Measurements from ENCODE around the gene TRIL.

The TRIL gene

GRCh38 chr7:28988810-28989209 lies 30.7 kb upstream of the TRIL start:
- CTCF ChIA-PET, result no interaction called here

GRCh38 chr7:28988091-28988490 lies 30.0 kb upstream of the TRIL start:
- H3K27me3 Mint-ChIP-seq, result peaks cover 5% of the 10 kb centered on the region
- no peak overlapping the region for H3K27ac Mint-ChIP-seq
- H3K4me3 Mint-ChIP-seq, result no peak overlapping the region
- no peaks in the 10 kb centered on the region for H3K36me3 Mint-ChIP-seq
- no peaks in the 10 kb centered on the region for H3K9me3 Mint-ChIP-seq
- no peaks in the 10 kb centered on the region for H3K4me1 Mint-ChIP-seq
- no peak for DNase-seq
- CTCF ChIA-PET, result no interaction called here

More at GRCh38 chr7:28988810-28989209, 30.7 kb upstream of the TRIL start:
- Mint-ChIP-seq H3K27me3 (peaks cover 5% of the 10 kb centered on the region), H3K27ac (no peak overlapping the region), H3K4me3 (no peak overlapping the region), H3K4me1 (no peaks in the 10 kb centered on the region), H3K9me3 (no peaks in the 10 kb centered on the region), H3K36me3 (no peaks in the 10 kb centered on the region)
- DNase-seq, result no peak

GRCh38 chr7:28986765-28987110 lies 28.6 kb upstream of the TRIL start:
- no peaks in the 10 kb centered on the region for H3K9me3 Mint-ChIP-seq
- H3K36me3 Mint-ChIP-seq, result no peaks in the 10 kb centered on the region
- H3K4me3 Mint-ChIP-seq, result no peak overlapping the region
- CTCF ChIA-PET, result no interaction called here
- DNase-seq, result no peak
- no peaks in the 10 kb centered on the region for H3K4me1 Mint-ChIP-seq
- H3K27ac Mint-ChIP-seq, result no peak overlapping the region
- peaks cover 5% of the 10 kb centered on the region for H3K27me3 Mint-ChIP-seq

- Mint-ChIP-seq H3K4me3 (no peak overlapping the region), H3K9me3 (no peaks in the 10 kb centered on the region), H3K4me1 (no peaks in the 10 kb centered on the region), H3K36me3 (no peaks in the 10 kb centered on the region), H3K27me3 (peaks cover 5% of the 10 kb centered on the region), H3K27ac (no peak overlapping the region)
- no peak for DNase-seq
- CTCF ChIA-PET, result no interaction called here
Measured at GRCh38 chr7:28986028-28986764, 28.1 kb upstream of the TRIL start.

- Mint-ChIP-seq H3K4me3 (no peak overlapping the region), H3K36me3 (no peaks in the 10 kb centered on the region), H3K9me3 (no peaks in the 10 kb centered on the region), H3K4me1 (no peaks in the 10 kb centered on the region), H3K27me3 (peaks cover 5% of the 10 kb centered on the region), H3K27ac (no peak overlapping the region)
- CTCF ChIA-PET, result no interaction called here
- DNase-seq, result no peak
Measured at GRCh38 chr7:28984631-28985030, 26.5 kb upstream of the TRIL start.

GRCh38 chr7:28984217-28984616 lies 26.1 kb upstream of the TRIL start:
- H3K36me3 Mint-ChIP-seq, result no peaks in the 10 kb centered on the region
- DNase-seq, result no peak
- H3K27ac Mint-ChIP-seq, result no peak overlapping the region
- H3K27me3 Mint-ChIP-seq, result peaks cover 5% of the 10 kb centered on the region
- CTCF ChIA-PET, result no interaction called here
- H3K9me3 Mint-ChIP-seq, result no peaks in the 10 kb centered on the region
- H3K4me3 Mint-ChIP-seq, result no peak overlapping the region
- no peaks in the 10 kb centered on the region for H3K4me1 Mint-ChIP-seq

GRCh38 chr7:28983396-28984190 lies 25.5 kb upstream of the TRIL start:
- no peak overlapping the region for H3K27ac Mint-ChIP-seq

GRCh38 chr7:28981161-28981465 lies 23.0 kb upstream of the TRIL start:
- no peak for DNase-seq
- CTCF ChIA-PET, result no interaction called here
- Mint-ChIP-seq H3K27me3 (no peaks in the 10 kb centered on the region), H3K27ac (no peak overlapping the region), H3K4me1 (no peaks in the 10 kb centered on the region), H3K36me3 (no peaks in the 10 kb centered on the region), H3K9me3 (no peaks in the 10 kb centered on the region), H3K4me3 (no peak overlapping the region)

More at GRCh38 chr7:28983396-28984190, 25.5 kb upstream of the TRIL start:
- CTCF ChIA-PET, result no interaction called here
- Mint-ChIP-seq H3K9me3 (no peaks in the 10 kb centered on the region), H3K4me1 (no peaks in the 10 kb centered on the region), H3K27me3 (peaks cover 5% of the 10 kb centered on the region), H3K36me3 (no peaks in the 10 kb centered on the region), H3K4me3 (no peak overlapping the region)
- DNase-seq, result no peak

GRCh38 chr7:28980451-28981160 lies 22.5 kb upstream of the TRIL start:
- Mint-ChIP-seq H3K9me3 (no peaks in the 10 kb centered on the region), H3K4me3 (no peak overlapping the region), H3K36me3 (no peaks in the 10 kb centered on the region), H3K27me3 (no peaks in the 10 kb centered on the region), H3K4me1 (no peaks in the 10 kb centered on the region), H3K27ac (no peak overlapping the region)
- DNase-seq, result no peak
- CTCF ChIA-PET, result no interaction called here

- H3K36me3 Mint-ChIP-seq, result no peaks in the 10 kb centered on the region
- no peak for DNase-seq
- CTCF ChIA-PET, result no interaction called here
- no peak overlapping the region for H3K4me3 Mint-ChIP-seq
- no peak overlapping the region for H3K27ac Mint-ChIP-seq
- H3K9me3 Mint-ChIP-seq, result no peaks in the 10 kb centered on the region
- H3K27me3 Mint-ChIP-seq, result no peaks in the 10 kb centered on the region
- no peaks in the 10 kb centered on the region for H3K4me1 Mint-ChIP-seq
Measured at GRCh38 chr7:28979776-28980175, 21.6 kb upstream of the TRIL start.

GRCh38 chr7:28977881-28978280 lies 19.8 kb upstream of the TRIL start:
- H3K9me3 Mint-ChIP-seq, result peaks cover 10% of the 10 kb centered on the region
- H3K27me3 Mint-ChIP-seq, result no peaks in the 10 kb centered on the region
- CTCF ChIA-PET, result no interaction called here
- no peak for DNase-seq
- H3K27ac Mint-ChIP-seq, result no peak overlapping the region
- no peaks in the 10 kb centered on the region for H3K36me3 Mint-ChIP-seq
- no peaks in the 10 kb centered on the region for H3K4me1 Mint-ChIP-seq
- no peak overlapping the region for H3K4me3 Mint-ChIP-seq

GRCh38 chr7:28976022-28976421 lies 17.9 kb upstream of the TRIL start:
- CTCF ChIA-PET, result no interaction called here
- Mint-ChIP-seq H3K4me3 (no peak overlapping the region), H3K36me3 (no peaks in the 10 kb centered on the region), H3K4me1 (no peaks in the 10 kb centered on the region), H3K9me3 (peaks cover 17% of the 10 kb centered on the region), H3K27me3 (no peaks in the 10 kb centered on the region), H3K27ac (no peak overlapping the region)
- DNase-seq, result no peak

- Mint-ChIP-seq H3K27ac (no peak overlapping the region), H3K27me3 (no peaks in the 10 kb centered on the region), H3K4me3 (no peak overlapping the region), H3K4me1 (no peaks in the 10 kb centered on the region), H3K9me3 (peaks cover 17% of the 10 kb centered on the region), H3K36me3 (no peaks in the 10 kb centered on the region)
- no peak for DNase-seq
- CTCF ChIA-PET, result no interaction called here
Measured at GRCh38 chr7:28973591-28973990, 15.5 kb upstream of the TRIL start.

- no peak for DNase-seq
- Mint-ChIP-seq H3K4me1 (no peaks in the 10 kb centered on the region), H3K27ac (no peak overlapping the region), H3K27me3 (peaks cover 24% of the 10 kb centered on the region), H3K4me3 (no peak overlapping the region), H3K36me3 (no peaks in the 10 kb centered on the region), H3K9me3 (no peaks in the 10 kb centered on the region)
- CTCF ChIA-PET, result interaction anchor here (1.2 kb wide), 1 partner anchor 37 kb away, joined by 4 read pairs; no protein-coding TSS in a partner anchor
Measured at GRCh38 chr7:28964056-28964455, 5.9 kb upstream of the TRIL start.

GRCh38 chr7:28961972-28962371 lies 3.8 kb upstream of the TRIL start:
- Mint-ChIP-seq H3K36me3 (no peaks in the 10 kb centered on the region), H3K9me3 (no peaks in the 10 kb centered on the region), H3K4me3 (no peak overlapping the region), H3K27ac (no peak overlapping the region), H3K4me1 (peaks cover 5% of the 10 kb centered on the region), H3K27me3 (peaks cover 45% of the 10 kb centered on the region)
- no peak for DNase-seq
- CTCF ChIA-PET, result interaction anchor here (1.0 to 2.3 kb wide), 5 partner anchors 35 to 145 kb away, joined by 3 to 8 read pairs (median 7); no protein-coding TSS in a partner anchor

Measured in activated naive CD4-positive, alpha-beta T cell treated with anti-CD3 and anti-CD28 coated beads, Interleukin-2, amount 10 ng/mL, durations not matched to agents 7 days and 5 days (primary cell).